Ureter (tissue), 1 donor: ENCODE measurements around the gene SRRM3. TPM values are rescaled to one million over a fixed set of nuclear protein-coding genes. Genes with fewer than 3 reads are reported as not detected.
"Not testable (repeated sequence)": the region's sequence is repeated elsewhere in the genome, so short reads cannot be mapped to it uniquely, and the experiment has no call there.

Source experiments
- DNase-seq: peaks from one replicate; pipeline ENCODE4 v3.0.0-alpha.2; 2020; ENCODE audit warnings: low spot score
- total RNA-seq: library from RNA; stranded (reverse); gene quantifications from one replicate; pipeline ENCODE4 v1.2.4, GENCODE V29; 2023
- donor health status: DM: yes; HTN: yes; CAD: no.

The SRRM3 gene
- total RNA-seq, 1 donor from 2014 or later, result 2.3 TPM

GRCh38 chr7:76231071-76231470 is 29.4 kb downstream of the SRRM3 start:
- DNase-seq, result no peak

GRCh38 chr7:76231583-76231982 is 29.9 kb downstream of the SRRM3 start:
- DNase-seq, result no peak

- DNase-seq, result no peak
Observed at GRCh38 chr7:76232698-76233097, 31.0 kb downstream of the SRRM3 start.

GRCh38 chr7:76233538-76234281 is 32.0 kb downstream of the SRRM3 start:
- no peak for DNase-seq

GRCh38 chr7:76234282-76234584 is 32.5 kb downstream of the SRRM3 start:
- DNase-seq, result no peak

- DNase-seq, result peak; percentile 83
Observed at GRCh38 chr7:76234931-76235441, 33.3 kb downstream of the SRRM3 start.

- no peak for DNase-seq
Observed at GRCh38 chr7:76236224-76236623, 34.5 kb downstream of the SRRM3 start.

GRCh38 chr7:76238326-76238725 is 36.6 kb downstream of the SRRM3 start:
- no peak for DNase-seq

GRCh38 chr7:76241141-76241540 is 39.4 kb downstream of the SRRM3 start:
- no peak for DNase-seq

- DNase-seq, result not testable (repeated sequence)
Observed at GRCh38 chr7:76242517-76243063, 40.9 kb downstream of the SRRM3 start.

GRCh38 chr7:76244781-76245391 is 43.2 kb downstream of the SRRM3 start:
- no peak for DNase-seq

GRCh38 chr7:76246804-76247389 is 45.2 kb downstream of the SRRM3 start:
- DNase-seq, result no peak

- DNase-seq, result no peak
Observed at GRCh38 chr7:76247938-76248337, 46.2 kb downstream of the SRRM3 start.

- DNase-seq, result no peak
Observed at GRCh38 chr7:76252021-76252420, 50.3 kb downstream of the SRRM3 start.

GRCh38 chr7:76254781-76255180 is 53.1 kb downstream of the SRRM3 start:
- no peak for DNase-seq

- DNase-seq, result no peak
Observed at GRCh38 chr7:76257973-76258372, 56.3 kb downstream of the SRRM3 start.

GRCh38 chr7:76259124-76260093 is 57.7 kb downstream of the SRRM3 start:
- DNase-seq, result no peak

- DNase-seq, result no peak
Observed at GRCh38 chr7:76260171-76260703, 58.5 kb downstream of the SRRM3 start.

GRCh38 chr7:76261329-76261728 is 59.6 kb downstream of the SRRM3 start:
- DNase-seq, result no peak

- no peak for DNase-seq
Observed at GRCh38 chr7:76261931-76262330, 60.2 kb downstream of the SRRM3 start.

- no peak for DNase-seq
Observed at GRCh38 chr7:76262683-76263402, 61.1 kb downstream of the SRRM3 start.
